IPS DF 4.7 (cell line): ENCODE measurements around the gene TRPM4.
"Not testable (repeated sequence)": the region's sequence is repeated elsewhere in the genome, so short reads cannot be mapped to it uniquely, and the experiment has no call there.

Experiments
- DNase-seq: peaks from one replicate; pipeline ENCODE4 v3.0.0-alpha.2; 2013; ENCODE audit warnings: low spot score; ENCODE audit errors: extremely low read depth

Gene TRPM4

DNA sequence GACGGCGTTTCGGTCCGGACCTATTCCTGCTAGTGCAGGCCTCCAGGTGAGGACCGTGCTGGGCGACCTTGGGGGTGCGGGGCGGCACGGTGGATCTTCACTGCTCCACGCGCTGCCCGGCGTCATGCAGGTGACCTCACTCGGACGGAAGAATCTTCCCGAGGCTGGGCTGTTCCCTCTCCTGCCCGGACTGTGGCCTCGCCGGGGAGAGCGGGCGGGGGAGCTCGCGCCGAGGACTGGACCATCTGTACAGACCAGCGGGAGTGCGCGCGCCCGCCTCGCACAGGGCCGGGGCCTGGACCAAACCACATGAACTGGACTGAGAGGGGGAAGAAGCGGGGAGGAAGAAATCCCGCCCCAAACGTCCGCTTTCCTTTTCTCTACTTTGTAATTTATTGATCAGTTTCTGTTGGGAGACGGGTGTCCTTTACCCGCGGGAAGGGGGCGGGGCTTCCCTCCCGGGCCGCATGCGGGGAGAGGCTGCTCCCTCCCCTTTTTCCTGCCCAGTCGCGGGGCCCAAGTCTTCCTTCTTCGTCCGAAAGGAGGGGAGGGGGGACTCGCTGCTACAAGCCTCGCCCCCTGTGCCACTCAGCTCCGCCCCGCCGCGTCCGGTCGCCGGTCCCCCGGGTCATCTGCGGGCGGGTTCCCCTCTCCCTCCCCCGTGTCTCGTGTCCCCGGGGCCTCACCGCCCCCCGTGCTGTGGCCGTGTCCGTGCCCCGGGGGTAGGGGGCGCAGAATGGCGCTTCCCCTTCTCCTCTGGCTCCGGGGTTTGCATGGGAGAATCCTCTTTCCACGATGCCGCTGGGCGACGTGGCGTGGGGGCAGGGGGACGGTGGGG is 7.3 kb upstream of the TRPM4 start:
- no peak for DNase-seq

DNA sequence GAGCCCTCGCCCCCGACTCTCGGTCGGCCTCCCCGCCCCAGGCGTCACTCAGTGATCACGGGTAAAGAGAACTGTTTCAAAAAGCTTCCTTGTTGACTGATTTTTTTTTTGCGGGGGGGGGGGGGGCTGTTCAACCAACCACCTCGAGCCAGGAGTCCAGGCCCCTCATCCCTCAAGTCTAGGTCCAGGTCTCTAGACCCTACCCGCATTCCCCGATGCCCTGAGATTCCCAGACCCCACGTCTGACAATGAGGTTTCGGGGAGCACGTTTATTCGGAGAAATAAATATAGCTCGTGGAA is 6.7 kb upstream of the TRPM4 start:
- no peak for DNase-seq

DNA sequence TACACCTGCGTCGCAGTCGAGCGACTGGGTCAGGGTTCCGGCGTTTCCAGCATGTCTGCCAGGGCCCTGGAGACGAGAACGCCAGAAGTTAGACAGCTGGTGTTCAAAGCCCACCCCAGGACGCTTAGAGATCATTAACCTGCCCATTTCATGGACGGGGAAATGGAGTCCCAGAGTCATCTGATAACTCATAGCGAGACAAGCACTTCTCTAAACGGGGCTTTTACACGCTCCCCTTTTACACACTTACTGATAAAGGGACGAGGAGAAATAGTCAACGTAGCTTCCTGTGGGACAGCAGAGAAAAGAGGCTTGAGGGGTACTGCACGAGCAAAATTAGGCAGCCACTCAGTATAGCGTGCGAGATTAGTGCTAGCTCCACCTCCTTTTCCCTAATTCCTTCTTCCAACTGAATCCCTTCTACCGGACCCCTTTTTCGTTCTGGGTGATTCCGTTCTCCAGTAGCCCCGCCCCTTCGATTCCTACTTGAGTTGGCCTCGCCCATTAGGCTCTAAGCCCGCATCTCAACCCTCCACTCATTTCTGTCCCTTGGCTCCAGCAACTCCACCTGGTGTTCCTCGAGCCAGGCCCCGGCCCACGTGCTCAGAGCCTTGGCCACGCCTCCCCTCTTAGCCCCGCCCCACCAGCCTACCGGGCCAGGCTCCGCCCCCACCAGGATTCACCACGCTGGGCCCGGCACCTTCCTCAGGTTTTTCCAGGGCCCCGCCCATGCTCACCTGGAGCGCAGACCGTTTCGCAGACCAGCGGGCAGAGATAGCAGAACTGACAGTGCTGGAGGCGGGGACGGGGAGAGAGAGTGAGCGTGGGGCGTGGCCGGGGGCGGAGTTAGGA is 6.1 kb upstream of the TRPM4 start:
- DNase-seq, result peak; percentile 88

DNA sequence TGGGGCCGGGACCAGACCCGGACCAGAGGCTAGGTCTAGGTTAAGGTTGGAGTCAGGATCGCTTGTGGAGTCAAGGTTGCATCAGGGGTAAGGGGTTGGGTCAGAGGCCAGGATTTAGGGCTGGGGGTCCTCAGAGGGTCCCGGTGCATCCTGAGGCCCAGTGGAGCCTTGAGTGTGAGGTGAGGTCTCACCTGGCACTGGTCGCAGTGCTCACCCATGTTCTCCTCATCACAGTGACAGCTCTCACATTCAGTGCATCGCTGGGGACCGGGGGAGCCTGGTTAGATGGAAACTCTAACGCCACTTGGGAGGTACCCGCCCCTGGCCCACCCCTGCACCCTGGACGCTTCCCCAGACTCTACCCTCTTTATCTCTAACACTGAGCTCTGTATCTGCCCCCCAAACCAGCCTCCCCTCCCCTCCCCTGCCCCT is 5.5 kb upstream of the TRPM4 start:
- DNase-seq, result no peak

DNA sequence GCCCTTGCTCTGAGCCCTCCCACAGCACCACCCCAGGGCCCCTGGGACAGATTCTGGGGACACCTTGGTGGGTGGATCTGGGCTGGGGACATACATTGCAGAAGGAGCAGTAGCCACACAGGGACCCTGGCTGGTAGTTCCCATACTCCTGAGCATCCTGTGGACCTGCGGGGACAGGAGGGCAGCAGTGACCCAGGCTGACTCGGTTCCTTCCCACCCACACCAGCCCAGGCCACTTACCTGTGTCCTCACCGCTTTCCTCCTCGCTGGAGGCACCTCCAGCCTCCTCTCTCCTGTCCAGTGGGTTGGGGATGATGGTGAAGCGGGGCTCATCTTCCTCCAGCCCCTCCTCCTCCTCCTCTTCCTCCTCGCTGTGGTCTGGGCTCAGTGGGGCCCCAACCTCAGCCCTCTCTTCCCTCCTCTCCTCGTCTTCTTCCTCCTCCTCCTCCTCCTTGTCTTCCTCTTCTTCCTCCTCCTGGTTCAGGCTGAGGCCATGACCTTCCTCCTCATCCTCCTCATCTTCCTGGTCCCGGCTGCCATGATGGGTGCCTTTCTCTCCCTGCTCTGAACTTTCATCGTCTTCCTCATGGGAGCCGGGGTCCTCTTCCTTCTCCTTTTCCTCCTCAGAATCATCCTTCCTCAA is 4.3 kb upstream of the TRPM4 start:
- DNase-seq, result no peak

DNA sequence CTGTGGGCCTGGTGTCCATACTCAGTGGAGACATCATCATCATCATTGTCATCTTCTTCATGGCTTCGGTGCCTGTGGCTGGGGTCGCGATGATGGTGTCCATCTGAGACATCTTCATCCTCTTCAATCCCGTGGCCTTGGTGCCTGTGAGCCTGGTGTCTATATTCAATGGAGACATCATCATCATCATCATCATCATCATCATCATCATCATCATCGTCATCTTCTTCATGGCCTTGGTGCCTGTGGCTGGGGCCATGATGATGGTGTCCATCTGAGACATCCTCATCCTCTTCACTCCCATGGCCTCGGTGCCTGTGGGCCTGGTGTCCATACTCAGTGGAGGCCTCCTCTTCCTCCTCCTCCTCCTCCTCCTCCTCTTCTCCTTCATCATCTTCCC is 3.3 kb upstream of the TRPM4 start:
- DNase-seq, result no peak

DNA sequence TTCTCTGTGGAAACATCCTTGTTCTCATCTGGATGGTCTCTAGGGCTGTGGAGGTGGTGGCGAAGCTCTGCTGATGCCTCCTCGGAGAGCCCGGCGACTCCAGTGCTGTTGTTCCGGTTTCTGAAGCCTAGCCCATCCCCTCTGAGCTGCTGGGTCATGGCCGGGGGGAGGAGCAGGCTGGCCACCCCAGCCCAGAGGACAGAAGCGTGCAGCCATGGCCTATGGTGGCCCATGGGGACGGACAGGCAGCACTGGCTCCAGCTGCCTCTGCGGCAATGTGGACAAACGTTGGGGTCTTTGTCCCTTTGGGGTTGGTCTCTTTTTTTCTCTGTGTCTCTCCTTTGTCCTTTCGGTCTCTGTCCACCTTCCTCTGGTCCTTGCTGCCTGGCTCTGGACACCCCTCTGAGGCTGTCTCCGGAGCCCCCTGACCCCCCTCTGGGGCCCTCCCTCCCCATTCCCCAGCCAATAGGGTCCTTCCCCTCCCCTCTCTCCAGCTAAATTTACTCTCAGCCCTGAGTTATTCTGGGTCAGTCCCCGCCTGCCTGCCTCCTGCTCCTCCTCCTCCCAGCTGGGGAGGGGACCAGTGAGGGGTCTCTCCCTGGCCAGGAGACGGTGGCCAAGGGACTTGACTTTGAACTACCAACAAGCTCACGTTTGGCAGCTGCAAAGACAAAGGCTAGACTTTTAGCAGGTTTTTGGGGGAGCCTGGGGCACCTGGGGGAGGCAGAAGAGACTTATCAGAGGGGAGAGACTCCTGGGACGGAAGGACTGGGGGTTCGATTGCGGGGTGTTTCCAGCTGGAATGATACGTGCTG is 2.4 kb upstream of the TRPM4 start, which contains the start of gene HRC:
Gene HRC (minus strand): TSS at position 392 of the 815 bp plus-strand sequence. CDS start 159 bp downstream, at position 233.
- no peak for DNase-seq

DNA sequence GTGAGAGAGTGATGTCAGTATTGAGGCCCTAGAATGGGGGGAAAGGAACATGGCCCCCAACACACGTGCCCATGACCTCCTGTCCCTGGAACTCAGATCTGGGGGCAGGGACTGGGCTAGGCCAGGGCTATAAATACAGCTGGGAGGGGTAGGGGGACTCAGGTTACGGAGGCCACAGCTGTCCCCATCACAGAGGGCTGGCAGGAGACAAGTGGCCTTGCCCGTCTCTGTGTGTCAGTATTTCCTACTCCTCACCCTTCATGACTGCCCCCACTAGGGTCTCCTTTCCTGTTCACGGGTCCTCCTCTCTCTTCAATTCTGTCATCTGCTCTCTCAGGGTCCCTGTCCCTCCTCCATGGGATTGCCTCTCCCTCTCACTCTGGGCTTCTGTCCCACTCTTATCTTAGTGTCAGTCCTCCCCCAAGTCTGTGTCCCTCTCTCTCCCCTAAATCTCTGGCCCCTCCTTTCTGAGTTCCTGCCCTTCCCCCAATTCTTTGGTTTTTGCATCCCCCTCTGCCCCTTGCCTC is 1.7 kb upstream of the TRPM4 start:
- no peak for DNase-seq

DNA sequence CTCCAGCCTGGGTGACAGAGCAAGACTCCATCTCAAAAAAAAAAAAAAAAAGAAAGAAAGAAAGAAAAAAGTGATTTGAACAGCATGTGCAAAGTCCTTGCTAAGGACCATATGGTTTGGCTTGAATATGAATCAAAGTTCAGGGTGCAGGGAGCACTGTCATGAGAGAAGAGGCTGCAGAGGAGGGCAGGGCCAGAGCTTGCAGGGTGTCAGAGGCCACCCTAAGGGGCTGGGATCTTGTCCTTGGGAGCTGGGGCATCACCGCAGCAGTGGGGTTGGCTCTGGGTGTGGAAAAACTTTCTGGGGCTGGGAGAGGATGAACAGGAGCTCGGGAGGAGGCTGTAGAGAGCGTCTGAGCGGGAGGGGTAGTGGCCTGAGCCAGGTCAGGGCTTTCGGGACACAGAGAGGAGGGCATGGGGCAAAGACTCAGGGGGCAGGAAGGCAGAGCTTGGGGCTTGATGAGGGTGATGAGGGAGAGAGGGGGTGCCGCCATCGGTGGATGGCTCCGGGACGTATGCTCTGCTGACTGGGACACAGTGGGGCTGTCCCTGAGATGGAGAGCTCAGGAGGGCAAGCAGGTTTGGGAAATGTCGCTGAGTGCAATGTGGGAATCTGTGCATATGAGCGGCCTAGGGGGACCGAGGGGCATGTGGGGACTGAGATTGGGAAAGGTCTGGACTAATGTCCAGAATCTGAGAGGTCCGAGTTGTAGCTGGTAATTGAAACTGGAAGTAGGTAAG is 3.0 kb downstream of the TRPM4 start:
- DNase-seq, result no peak

DNA sequence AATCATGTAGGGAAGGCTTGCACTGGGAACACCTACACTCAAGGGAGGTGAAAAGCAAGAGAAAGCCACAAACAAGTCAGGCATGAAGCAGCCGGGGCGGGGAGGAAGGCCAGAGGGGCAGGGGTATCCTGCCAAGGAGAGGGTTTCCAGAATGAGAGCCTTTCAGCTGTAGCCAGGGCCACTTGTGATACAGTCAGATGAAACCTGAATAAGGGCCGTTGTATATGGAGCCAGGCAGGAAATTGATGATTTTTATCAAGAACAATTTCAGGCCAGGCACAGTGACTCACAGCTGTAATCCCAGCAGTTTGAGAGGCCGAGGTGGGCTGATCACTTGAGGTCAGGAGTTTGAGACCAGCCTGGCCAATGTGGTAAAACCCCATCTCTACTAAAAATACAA is 4.4 kb downstream of the TRPM4 start:
- no peak for DNase-seq

DNA sequence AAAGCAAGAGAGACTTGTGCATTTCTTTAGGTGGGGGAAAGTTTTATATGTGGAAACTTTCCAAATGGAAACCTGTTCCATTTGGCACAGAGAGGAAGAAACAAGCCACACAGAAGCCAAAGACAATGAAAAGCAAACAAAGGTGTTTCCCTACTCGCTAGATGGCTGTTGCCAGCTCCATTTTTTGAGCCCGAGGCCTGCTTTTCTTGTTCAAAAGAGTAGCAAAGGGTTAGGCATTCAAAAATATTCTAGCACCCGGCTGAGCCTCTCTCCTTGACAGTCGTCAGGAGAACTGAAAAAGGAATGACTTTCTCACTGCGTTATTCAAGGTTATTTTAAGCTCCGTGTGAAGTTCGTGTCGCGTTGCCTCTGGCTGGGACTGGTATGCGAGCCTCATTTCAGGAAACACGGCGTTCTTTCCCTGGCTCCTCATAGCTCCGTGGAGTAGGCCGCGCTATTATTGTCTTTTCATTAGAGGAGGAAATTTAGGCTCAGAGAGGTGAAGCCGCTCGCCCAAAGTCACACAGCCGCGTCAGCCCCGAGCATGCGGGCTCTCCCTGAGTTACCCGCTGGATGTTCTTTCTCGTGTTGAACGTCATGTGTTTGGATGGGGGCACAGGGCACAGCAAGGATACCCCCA is 7.6 kb downstream of the TRPM4 start:
- DNase-seq, result no peak

DNA sequence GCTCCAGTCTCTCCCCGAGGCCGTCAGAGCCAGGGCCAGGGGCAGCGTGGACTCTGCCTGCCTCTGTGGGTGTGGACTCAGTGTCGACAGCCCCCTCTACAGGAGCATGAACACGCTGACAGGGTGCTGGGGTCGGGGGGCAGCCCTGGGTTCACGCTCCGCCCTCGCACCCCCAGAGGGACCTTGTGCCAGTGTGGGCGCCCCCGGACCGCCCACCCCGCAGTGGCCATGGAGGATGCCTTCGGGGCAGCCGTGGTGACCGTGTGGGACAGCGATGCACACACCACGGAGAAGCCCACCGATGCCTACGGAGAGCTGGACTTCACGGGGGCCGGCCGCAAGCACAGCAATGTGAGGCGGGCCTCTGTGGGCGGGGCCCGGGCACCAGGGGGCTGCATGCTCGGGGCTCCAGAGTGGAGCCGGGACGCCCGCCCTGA is 8.3 kb downstream of the TRPM4 start:
- no peak for DNase-seq

DNA sequence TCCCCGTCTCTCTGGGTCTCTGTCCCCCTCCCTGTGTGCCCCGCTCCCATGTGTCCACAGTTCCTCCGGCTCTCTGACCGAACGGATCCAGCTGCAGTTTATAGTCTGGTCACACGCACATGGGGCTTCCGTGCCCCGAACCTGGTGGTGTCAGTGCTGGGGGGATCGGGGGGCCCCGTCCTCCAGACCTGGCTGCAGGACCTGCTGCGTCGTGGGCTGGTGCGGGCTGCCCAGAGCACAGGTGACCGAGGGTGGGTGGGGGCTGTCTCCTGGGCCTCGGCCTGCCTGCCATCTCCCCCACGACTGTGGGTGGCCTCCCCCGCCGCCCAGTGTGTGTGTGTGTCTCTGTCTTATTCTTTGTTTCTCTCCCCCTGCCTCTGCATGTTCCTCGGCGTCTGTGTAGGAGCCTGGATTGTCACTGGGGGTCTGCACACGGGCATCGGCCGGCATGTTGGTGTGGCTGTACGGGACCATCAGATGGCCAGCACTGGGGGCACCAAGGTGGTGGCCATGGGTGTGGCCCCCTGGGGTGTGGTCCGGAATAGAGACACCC is 10.3 kb downstream of the TRPM4 start:
- DNase-seq, result no peak

DNA sequence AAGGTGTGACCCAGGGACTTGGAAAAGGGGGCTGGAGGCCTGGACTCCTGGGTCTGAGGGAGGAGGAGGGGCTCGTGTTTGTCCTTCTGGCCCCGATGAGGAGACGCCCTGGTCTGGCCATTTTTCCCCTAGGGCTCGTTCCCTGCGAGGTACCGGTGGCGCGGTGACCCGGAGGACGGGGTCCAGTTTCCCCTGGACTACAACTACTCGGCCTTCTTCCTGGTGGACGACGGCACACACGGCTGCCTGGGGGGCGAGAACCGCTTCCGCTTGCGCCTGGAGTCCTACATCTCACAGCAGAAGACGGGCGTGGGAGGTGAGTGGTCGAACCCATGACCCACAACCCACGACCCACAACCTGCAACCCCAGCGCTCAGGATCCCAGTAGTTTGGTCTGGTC is 10.8 kb downstream of the TRPM4 start:
- no peak for DNase-seq

DNA sequence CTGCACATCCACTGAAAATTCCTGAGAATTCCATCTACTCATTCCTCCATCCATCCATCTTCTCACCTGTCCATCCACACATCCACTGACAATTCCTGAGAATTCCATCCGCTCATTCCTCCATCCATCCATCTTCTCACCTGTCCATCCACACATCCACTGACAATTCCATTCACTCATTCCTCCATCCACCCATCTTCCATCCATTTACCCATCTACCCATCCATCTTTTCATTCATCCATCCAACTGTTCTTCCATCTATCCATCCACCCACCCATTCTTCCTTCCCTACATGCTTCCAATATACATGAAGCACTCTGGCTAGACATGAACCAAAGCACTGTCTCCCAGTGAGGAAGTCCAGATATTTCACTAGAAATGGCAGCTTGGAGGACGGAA is 15.6 kb downstream of the TRPM4 start:
- no peak for DNase-seq

DNA sequence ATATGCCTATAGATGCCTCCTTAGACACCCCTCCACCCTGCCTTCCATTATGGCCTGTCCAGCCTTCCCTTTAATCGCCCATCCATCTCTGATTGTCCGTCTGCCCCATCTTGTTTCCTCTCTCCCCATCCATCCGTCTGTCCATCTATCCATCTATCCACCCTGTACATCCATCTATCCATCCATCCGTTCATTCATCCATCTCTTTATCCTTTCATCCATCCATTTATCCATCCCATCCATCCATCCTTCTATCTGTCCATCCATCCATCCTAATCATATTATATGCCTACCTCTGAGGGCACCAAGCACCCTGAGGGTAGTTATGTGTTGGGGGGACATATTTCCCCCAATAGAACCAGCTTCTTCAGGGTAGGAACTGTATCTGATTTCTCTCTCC is 23.1 kb downstream of the TRPM4 start:
- DNase-seq, result no peak

DNA sequence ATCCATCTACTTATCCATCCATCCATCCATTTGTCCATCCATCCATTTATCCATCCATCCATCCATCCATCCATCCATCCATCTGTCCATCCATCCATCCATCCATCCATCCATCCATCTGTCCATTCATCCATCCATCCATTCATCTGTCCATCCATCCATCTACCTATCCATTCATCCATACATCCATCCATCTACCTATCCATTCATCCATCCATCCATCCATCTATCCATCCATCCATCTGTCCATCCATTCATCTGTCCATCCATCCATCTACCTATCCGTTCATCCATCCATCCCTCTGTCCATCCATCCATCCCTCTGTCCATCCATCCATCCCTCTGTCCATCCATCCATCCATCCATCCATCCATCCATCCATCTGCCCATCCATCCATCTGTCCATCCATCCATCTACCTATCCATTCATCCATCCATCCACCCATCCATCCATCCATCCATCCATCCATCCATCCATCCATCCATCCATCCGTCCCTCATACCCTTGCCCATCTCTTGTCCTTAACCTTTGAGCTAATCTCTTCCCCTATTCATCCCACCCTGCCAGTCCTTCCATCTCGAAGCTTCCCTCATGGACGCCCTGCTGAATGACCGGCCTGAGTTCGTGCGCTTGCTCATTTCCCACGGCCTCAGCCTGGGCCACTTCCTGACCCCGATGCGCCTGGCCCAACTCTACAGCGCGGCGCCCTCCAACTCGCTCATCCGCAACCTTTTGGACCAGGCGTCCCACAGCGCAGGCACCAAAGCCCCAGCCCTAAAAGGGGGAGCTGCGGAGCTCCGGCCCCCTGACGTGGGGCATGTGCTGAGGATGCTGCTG is 24.6 kb downstream of the TRPM4 start:
- not testable (repeated sequence) for DNase-seq

DNA sequence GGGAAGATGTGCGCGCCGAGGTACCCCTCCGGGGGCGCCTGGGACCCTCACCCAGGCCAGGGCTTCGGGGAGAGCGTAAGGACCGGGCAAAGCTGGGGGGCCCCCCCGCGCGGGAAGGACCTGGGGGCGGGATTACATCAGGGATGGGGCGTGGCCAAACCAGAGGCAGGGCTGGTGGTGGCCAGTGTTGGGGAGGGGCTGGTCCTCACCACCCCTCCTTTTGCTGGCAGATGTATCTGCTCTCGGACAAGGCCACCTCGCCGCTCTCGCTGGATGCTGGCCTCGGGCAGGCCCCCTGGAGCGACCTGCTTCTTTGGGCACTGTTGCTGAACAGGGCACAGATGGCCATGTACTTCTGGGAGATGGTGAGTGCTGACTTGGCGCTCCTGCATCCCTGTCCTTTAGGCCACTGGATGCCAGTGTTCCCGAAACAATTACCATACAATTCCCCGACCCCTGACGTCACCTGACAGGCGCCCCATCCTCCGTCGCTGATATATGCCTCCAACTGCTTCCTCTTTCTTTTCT is 25.3 kb downstream of the TRPM4 start:
- no peak for DNase-seq
